ENCODE measurements around the gene MSANTD7. TPM values are rescaled to one million over a fixed set of nuclear protein-coding genes. Genes with fewer than 3 reads are reported as not detected.
"Not testable (repeated sequence)": the region's sequence is repeated elsewhere in the genome, so short reads cannot be mapped to it uniquely, and the experiment has no call there.

The MSANTD7 gene
- total RNA-seq, 1 donor from 2014 or later = 13.4 TPM

DNA sequence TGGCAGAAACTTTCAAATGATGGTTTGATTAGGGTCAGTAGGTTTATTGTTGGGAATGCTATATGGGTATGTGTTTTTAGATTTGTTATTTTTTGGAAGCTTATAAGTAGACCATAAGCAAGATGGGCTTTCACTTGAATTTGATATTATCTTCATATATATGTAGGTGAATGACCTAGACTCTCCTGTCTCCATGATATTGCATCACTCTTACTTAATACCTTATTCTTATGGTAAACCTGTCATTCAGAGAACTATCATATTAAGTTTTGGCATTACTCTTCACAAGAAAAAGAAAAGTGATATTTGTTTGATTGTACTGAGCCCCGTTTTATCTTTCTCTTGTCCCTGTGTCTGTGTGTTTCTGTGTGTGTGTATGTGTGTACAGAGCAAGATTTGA is 17.3 kb downstream of the MSANTD7 start:
- DNase-seq (ENCODE audit: low spot score) = no peak
- Mint-ChIP-seq H3K9me3 (ENCODE audit: low read depth) (no peaks in the 10 kb centered on the region), H3K27ac (ENCODE audit: unreplicated experiment) (no peak overlapping the region), H3K4me1 (ENCODE audit: low read depth) (peaks cover 7% of the 10 kb centered on the region), H3K36me3 (ENCODE audit: low read depth) (peaks cover 14% of the 10 kb centered on the region), H3K4me3 (ENCODE audit: unreplicated experiment) (no peak overlapping the region), H3K27me3 (ENCODE audit: low read depth) (no peaks in the 10 kb centered on the region)
- no peak for TF ChIP-seq CTCF (IDR thresholded peaks at IDR 0.05)

DNA sequence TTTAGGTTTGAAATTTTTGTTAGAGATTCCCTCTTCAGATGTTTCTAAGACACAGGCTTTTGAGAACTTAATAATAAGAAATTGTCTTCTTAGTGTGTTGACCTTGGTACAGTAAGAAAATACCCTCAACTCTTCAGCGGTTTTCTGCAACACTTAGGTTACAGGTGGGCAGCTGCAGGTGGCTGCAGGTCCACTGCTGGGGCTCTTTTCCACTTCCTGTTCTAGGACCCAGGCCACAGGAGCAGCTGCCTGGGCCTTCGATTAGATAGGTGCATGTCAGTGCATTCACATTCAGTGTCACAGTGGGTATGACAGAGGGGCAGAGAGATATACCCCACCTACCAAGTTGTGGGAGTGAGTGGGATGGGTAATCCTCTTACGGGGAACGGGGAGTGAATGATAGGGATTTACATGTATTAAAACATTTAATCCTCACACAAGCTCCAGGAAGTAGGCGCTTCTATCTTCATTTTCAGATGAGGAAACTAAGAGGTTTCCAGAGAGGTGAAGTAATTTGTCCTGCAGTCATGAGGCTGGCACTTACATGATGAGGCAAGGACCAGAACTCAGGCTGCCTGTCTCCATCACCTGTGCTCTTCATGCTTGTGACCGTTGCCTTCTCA is 20.3 kb downstream of the MSANTD7 start:
- Mint-ChIP-seq H3K4me3 (ENCODE audit: unreplicated experiment) (no peak overlapping the region), H3K9me3 (ENCODE audit: low read depth) (no peaks in the 10 kb centered on the region), H3K36me3 (ENCODE audit: low read depth) (peaks cover 15% of the 10 kb centered on the region), H3K27me3 (ENCODE audit: low read depth) (no peaks in the 10 kb centered on the region), H3K27ac (ENCODE audit: unreplicated experiment) (no peak overlapping the region), H3K4me1 (ENCODE audit: low read depth) (peaks cover 7% of the 10 kb centered on the region)
- DNase-seq (ENCODE audit: low spot score) = no peak
- no peak for TF ChIP-seq CTCF (IDR thresholded peaks at IDR 0.05)

DNA sequence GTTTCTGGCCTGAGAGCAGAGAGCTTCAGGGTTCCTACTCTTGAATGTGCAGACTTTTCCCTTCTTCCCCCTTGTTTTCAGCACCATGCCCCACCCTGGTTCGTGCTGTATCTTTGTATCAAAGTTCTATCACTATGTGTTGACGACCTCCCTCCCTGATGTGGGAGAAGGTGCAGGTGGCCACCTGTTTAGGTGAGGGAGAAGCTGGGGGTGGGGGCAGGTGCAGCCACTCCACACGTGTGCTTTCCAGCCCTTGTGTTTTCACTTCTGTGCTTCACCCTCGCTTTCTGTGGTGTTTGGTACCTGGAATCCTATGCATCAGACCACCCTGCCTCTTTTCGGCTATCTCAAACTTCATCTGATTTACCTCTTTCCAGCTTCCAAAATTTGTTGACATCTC is 20.9 kb downstream of the MSANTD7 start:
- Mint-ChIP-seq H3K4me3 (ENCODE audit: unreplicated experiment) (no peak overlapping the region), H3K36me3 (ENCODE audit: low read depth) (peaks cover 12% of the 10 kb centered on the region), H3K27me3 (ENCODE audit: low read depth) (no peaks in the 10 kb centered on the region), H3K4me1 (ENCODE audit: low read depth) (peaks cover 7% of the 10 kb centered on the region), H3K27ac (ENCODE audit: unreplicated experiment) (no peak overlapping the region), H3K9me3 (ENCODE audit: low read depth) (no peaks in the 10 kb centered on the region)
- TF ChIP-seq CTCF (IDR thresholded peaks at IDR 0.05) = no peak
- DNase-seq (ENCODE audit: low spot score) = no peak

GRCh38 chr10:14859775-14860174 is 21.7 kb downstream of the MSANTD7 start:
- TF ChIP-seq CTCF (IDR thresholded peaks at IDR 0.05) = no peak
- H3K36me3 Mint-ChIP-seq (ENCODE audit: low read depth) = peaks cover 12% of the 10 kb centered on the region
- H3K27me3 Mint-ChIP-seq (ENCODE audit: low read depth) = no peaks in the 10 kb centered on the region
- no peak overlapping the region for H3K27ac Mint-ChIP-seq (ENCODE audit: unreplicated experiment)
- H3K4me3 Mint-ChIP-seq (ENCODE audit: unreplicated experiment) = no peak overlapping the region
- H3K9me3 Mint-ChIP-seq (ENCODE audit: low read depth) = no peaks in the 10 kb centered on the region
- no peak for DNase-seq (ENCODE audit: low spot score)
- H3K4me1 Mint-ChIP-seq (ENCODE audit: low read depth) = peaks cover 7% of the 10 kb centered on the region

GRCh38 chr10:14860791-14861190 is 22.7 kb downstream of the MSANTD7 start:
- H3K9me3 Mint-ChIP-seq (ENCODE audit: low read depth) = peaks cover 3% of the 10 kb centered on the region
- H3K4me1 Mint-ChIP-seq (ENCODE audit: low read depth) = peaks cover 7% of the 10 kb centered on the region
- no peak for TF ChIP-seq CTCF (IDR thresholded peaks at IDR 0.05)
- peaks cover 14% of the 10 kb centered on the region for H3K36me3 Mint-ChIP-seq (ENCODE audit: low read depth)
- H3K4me3 Mint-ChIP-seq (ENCODE audit: unreplicated experiment) = no peak overlapping the region
- H3K27ac Mint-ChIP-seq (ENCODE audit: unreplicated experiment) = peak overlapping the region; percentile 1
- DNase-seq (ENCODE audit: low spot score) = no peak
- H3K27me3 Mint-ChIP-seq (ENCODE audit: low read depth) = no peaks in the 10 kb centered on the region

GRCh38 chr10:14864466-14864865 is 26.4 kb downstream of the MSANTD7 start:
- H3K4me1 Mint-ChIP-seq (ENCODE audit: low read depth); H3K4me3 Mint-ChIP-seq (ENCODE audit: unreplicated experiment); H3K9me3 Mint-ChIP-seq (ENCODE audit: low read depth); H3K27ac Mint-ChIP-seq (ENCODE audit: unreplicated experiment); H3K27me3 Mint-ChIP-seq (ENCODE audit: low read depth); DNase-seq (ENCODE audit: low spot score): not testable (repeated sequence)
- H3K36me3 Mint-ChIP-seq (ENCODE audit: low read depth) = peaks cover 21% of the 10 kb centered on the region

- H3K36me3 Mint-ChIP-seq (ENCODE audit: low read depth) = peaks cover 24% of the 10 kb centered on the region
- H3K4me1 Mint-ChIP-seq (ENCODE audit: low read depth); H3K9me3 Mint-ChIP-seq (ENCODE audit: low read depth); H3K27me3 Mint-ChIP-seq (ENCODE audit: low read depth); H3K4me3 Mint-ChIP-seq (ENCODE audit: unreplicated experiment); DNase-seq (ENCODE audit: low spot score); H3K27ac Mint-ChIP-seq (ENCODE audit: unreplicated experiment): not testable (repeated sequence)
Observed at GRCh38 chr10:14864871-14865270, 26.8 kb downstream of the MSANTD7 start.

Data from chondrocyte (in vitro differentiated cells).